H9 (cell line): ENCODE data around the gene SCUBE1. TPM values are rescaled to one million over a fixed set of nuclear protein-coding genes. Genes with fewer than 3 reads are reported as not detected.

Experiments
- DNase-seq: peaks from one replicate; pipeline ENCODE4 v3.0.0-alpha.2; 2017
- H2AFZ ChIP-seq: one replicate; pipeline ENCODE4 v1.6.1; 2013; ENCODE audit warnings: mild to moderate bottlenecking, low read length, control low read depth, moderate library complexity
- H2AK5ac ChIP-seq: 2 replicates; pipeline ENCODE4 v1.6.1; 2013; ENCODE audit warnings: low read length, control low read depth, mixed read lengths; ENCODE audit not compliant: insufficient read length
- H2BK120ac ChIP-seq: one replicate; pipeline ENCODE4 v1.6.1; 2013; ENCODE audit warnings: low read depth, mild to moderate bottlenecking, low read length, control low read depth, inconsistent platforms; ENCODE audit not compliant: poor library complexity, severe bottlenecking
- H2BK12ac ChIP-seq: 2 replicates; pipeline ENCODE4 v1.6.1; 2013; ENCODE audit warnings: low read length, control low read depth, mixed read lengths, low read depth; ENCODE audit not compliant: insufficient read length
- H2BK15ac ChIP-seq: 2 replicates; pipeline ENCODE4 v1.6.1; 2013; ENCODE audit warnings: low read depth, low read length, control low read depth
- H2BK20ac ChIP-seq: one replicate; pipeline ENCODE4 v1.6.1; 2013; ENCODE audit warnings: low read depth, mild to moderate bottlenecking, low read length, control low read depth, inconsistent platforms; ENCODE audit not compliant: poor library complexity, severe bottlenecking
- H2BK5ac ChIP-seq: 2 replicates; pipeline ENCODE4 v1.6.1; 2013; ENCODE audit warnings: low read length, control low read depth, mixed read lengths; ENCODE audit not compliant: insufficient read length
- H3K14ac ChIP-seq: 2 replicates; pipeline ENCODE4 v1.6.1; 2013; ENCODE audit warnings: low read length, control low read depth; ENCODE audit not compliant: insufficient read depth
- H3K18ac ChIP-seq: 2 replicates; pipeline ENCODE4 v1.6.1; 2013; ENCODE audit warnings: low read depth, mild to moderate bottlenecking, mixed read lengths, low read length, control low read depth; ENCODE audit not compliant: insufficient read length
- H3K23ac ChIP-seq: 2 replicates; pipeline ENCODE4 v1.6.1; 2013; ENCODE audit warnings: low read length, control low read depth, mixed read lengths, low read depth; ENCODE audit not compliant: insufficient read length
- H3K23me2 ChIP-seq: 2 replicates; pipeline ENCODE4 v1.6.1; 2013; ENCODE audit warnings: low read depth, mild to moderate bottlenecking, mixed read lengths, low read length, control low read depth; ENCODE audit not compliant: insufficient read length, poor library complexity, severe bottlenecking
- H3K27ac ChIP-seq: 2 replicates; pipeline ENCODE4 v1.5.1; 2013; ENCODE audit warnings: low read length, control low read depth, mixed read lengths, low read depth; ENCODE audit not compliant: insufficient read length
- H3K27me3 ChIP-seq: 2 replicates; pipeline ENCODE4 v1.6.1; 2013; ENCODE audit warnings: low read length, control low read depth, inconsistent platforms; ENCODE audit not compliant: insufficient read depth
- H3K4ac ChIP-seq: 2 replicates; pipeline ENCODE4 v1.6.1; 2013; ENCODE audit warnings: low read depth, mild to moderate bottlenecking, control low read depth, inconsistent platforms, low read length, moderate library complexity
- H3K4me1 ChIP-seq: 2 replicates; pipeline ENCODE4 v1.6.1; 2013; ENCODE audit warnings: low read length, control low read depth, inconsistent platforms; ENCODE audit not compliant: insufficient read depth
- H3K4me2 ChIP-seq: 2 replicates; pipeline ENCODE4 v1.6.1; 2013; ENCODE audit warnings: low read length, control low read depth, mixed read lengths; ENCODE audit not compliant: insufficient read length, insufficient read depth
- H3K56ac ChIP-seq: 2 replicates; pipeline ENCODE4 v1.6.1; 2013; ENCODE audit warnings: low read depth, mild to moderate bottlenecking, mixed read lengths, low read length, control low read depth; ENCODE audit not compliant: insufficient read length
- H3K79me1 ChIP-seq: 2 replicates; pipeline ENCODE4 v1.6.1; 2013; ENCODE audit warnings: low read depth, mild to moderate bottlenecking, moderate library complexity, low read length, control low read depth, inconsistent platforms; ENCODE audit not compliant: insufficient read depth, poor library complexity, severe bottlenecking
- H3K79me2 ChIP-seq: 2 replicates; pipeline ENCODE4 v1.6.1; 2013; ENCODE audit warnings: low read length, control low read depth, inconsistent platforms; ENCODE audit not compliant: insufficient read depth
- H3K9ac ChIP-seq: 2 replicates; pipeline ENCODE4 v1.6.1; 2013; ENCODE audit warnings: low read length, control low read depth, mixed read lengths; ENCODE audit not compliant: insufficient read length; ENCODE audit errors: extremely low read depth
- H3K9me3 ChIP-seq: one replicate; pipeline ENCODE4 v1.6.1; 2013; ENCODE audit warnings: low read depth, low read length, inconsistent platforms; ENCODE audit not compliant: control insufficient read depth
- H3T11ph ChIP-seq: one replicate; pipeline ENCODE4 v1.6.1; 2013; ENCODE audit warnings: mild to moderate bottlenecking, low read length, control low read depth, inconsistent platforms
- H4K20me1 ChIP-seq: one replicate; pipeline ENCODE4 v1.6.1; 2013; ENCODE audit not compliant: control insufficient read depth, insufficient read length, insufficient read depth
- H4K5ac ChIP-seq: 2 replicates; pipeline ENCODE4 v1.6.1; 2013; ENCODE audit warnings: low read depth, mild to moderate bottlenecking, mixed read lengths, low read length, control low read depth; ENCODE audit not compliant: insufficient read length
- H4K8ac ChIP-seq: replicated peaks from 2 replicates; pipeline ENCODE4 v1.6.1; 2013; ENCODE audit warnings: low read length, control low read depth, mixed read lengths, low read depth; ENCODE audit not compliant: insufficient read length
- H4K91ac ChIP-seq: 2 replicates; pipeline ENCODE4 v1.6.1; 2013; ENCODE audit warnings: low read depth, mild to moderate bottlenecking, moderate library complexity, mixed read lengths, low read length, control low read depth; ENCODE audit not compliant: insufficient read length
- H3K27ac Mint-ChIP-seq, 3 experiments: 2 replicates in 2 of 3; 3 replicates in 1 of 3; pipeline ENCODE4 v1.8.0; 2020 to 2021; ENCODE audit warnings: mixed read lengths in 3 of 3, mild to moderate bottlenecking in 1 of 3, moderate library complexity in 1 of 3
- H3K27me3 Mint-ChIP-seq: 2 replicates; pipeline ENCODE4 v1.8.0; 2021; ENCODE audit warnings: low read depth, mild to moderate bottlenecking, moderate library complexity, mixed read lengths
- H3K36me3 Mint-ChIP-seq, 3 experiments: 2 replicates in 2 of 3; 3 replicates in 1 of 3; pipeline ENCODE4 v1.8.0; 2020 to 2021; ENCODE audit warnings: low read depth in 3 of 3, mixed read lengths in 3 of 3; ENCODE audit not compliant: insufficient read depth in 1 of 3
- H3K4me1 Mint-ChIP-seq, 2 experiments: 2 replicates each; pipeline ENCODE4 v1.8.0; 2020; ENCODE audit warnings: mixed read lengths in 2 of 2
- H3K4me3 Mint-ChIP-seq, 2 experiments: 2 replicates in 1 of 2; 3 replicates in 1 of 2; pipeline ENCODE4 v1.8.0; 2020 to 2021; ENCODE audit warnings: mild to moderate bottlenecking in 2 of 2, mixed read lengths in 2 of 2, moderate library complexity in 1 of 2
- H3K9me3 Mint-ChIP-seq, 2 experiments: 2 replicates in 1 of 2; 3 replicates in 1 of 2; pipeline ENCODE4 v1.8.0; 2020; ENCODE audit warnings: mild to moderate bottlenecking in 2 of 2, mixed read lengths in 2 of 2, moderate library complexity in 1 of 2
- WGBS: extraction: QIAGEN DNeasy Blood & Tissue Kit; methylation state at CpG from one replicate; pipeline ENCODE4 v1.1.7; 2013; ENCODE audit warnings: missing lambda C conversion rate, low lambda C conversion rate, mixed read lengths; ENCODE audit not compliant: insufficient read length; ENCODE audit errors: extremely low coverage; 5-methylcytosine and 5-hydroxymethylcytosine counted together
- total RNA-seq: library from RNA; stranded (reverse); gene quantifications from 2 replicates; pipeline ENCODE4 v1.2.1, GENCODE V29; 2021
- TF ChIP-seq, protein P1 (sequence below): fragments of 200-600 bp; sonication (generic); conservative IDR thresholded peaks from 3 replicates; pipeline ENCODE4 v1.8.0; 2021; ENCODE audit warnings: antibody characterized with exemption, mild to moderate bottlenecking

Gene SCUBE1
- total RNA-seq, 1 experiment from 2014 or later = 1.2 TPM

DNA sequence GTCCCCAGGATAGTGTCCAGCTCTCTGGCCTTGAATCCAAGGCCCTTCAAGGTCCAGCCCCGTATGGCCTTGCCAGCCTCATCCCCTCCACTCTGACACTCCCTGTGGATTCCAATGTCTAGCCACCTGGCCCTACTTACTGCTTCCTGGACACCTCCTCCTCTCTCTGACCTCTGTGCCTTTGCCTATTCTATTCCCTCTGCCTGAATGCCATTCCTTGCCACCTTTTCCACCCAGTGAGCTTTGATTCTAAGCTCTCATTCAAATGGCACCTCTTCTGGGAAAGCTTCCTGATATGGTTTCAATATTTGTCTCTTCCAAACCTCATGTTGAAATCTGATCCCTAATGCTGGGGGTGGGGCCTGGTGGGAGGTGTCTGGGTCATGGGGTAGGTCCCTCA is 124.4 kb downstream of the SCUBE1 start:
- Histone ChIP-seq H3K27ac (no peak overlapping the region), H3K4me2 (no peak overlapping the region), H3K9me3 (no peaks in the 10 kb centered on the region), H3K4ac (no peak overlapping the region), H2AK5ac (no peak overlapping the region), H3K23me2 (no peaks in the 10 kb centered on the region), H3T11ph (no peak overlapping the region), H3K79me2 (no peaks in the 10 kb centered on the region), H3K79me1 (no peaks in the 10 kb centered on the region), H4K91ac (no peak overlapping the region), H4K8ac (no peak overlapping the region), H2AFZ (no peak overlapping the region), H4K20me1 (no peaks in the 10 kb centered on the region), H3K4me1 (no peaks in the 10 kb centered on the region; the same call in 1 of the 2 replicates), H3K14ac (no peak overlapping the region), H2BK12ac (no peak overlapping the region), H3K18ac (no peak overlapping the region), H3K56ac (no peak overlapping the region), H2BK5ac (no peak overlapping the region), H2BK15ac (no peak overlapping the region; the same call in 1 of the 2 replicates), H3K9ac (no peak overlapping the region), H3K27me3 (no peaks in the 10 kb centered on the region), H3K23ac (no peak overlapping the region), H4K5ac (no peak overlapping the region), H2BK120ac (no peak overlapping the region), H2BK20ac (no peak overlapping the region)
- no CpG with 5 or more reads among the region's 1 CpG for WGBS
- Mint-ChIP-seq H3K36me3 (no peaks in the 10 kb centered on the region; a peak in 1 of 7 replicates), H3K4me1 (peaks cover 18 to 34% of the 10 kb centered on the region in 2 experiments), H3K27ac (no peak overlapping the region), H3K9me3 (no peaks in the 10 kb centered on the region), H3K27me3 (peaks cover 6% of the 10 kb centered on the region), H3K4me3 (no peak overlapping the region)
- DNase-seq = no peak
- TF ChIP-seq, protein P1, sequence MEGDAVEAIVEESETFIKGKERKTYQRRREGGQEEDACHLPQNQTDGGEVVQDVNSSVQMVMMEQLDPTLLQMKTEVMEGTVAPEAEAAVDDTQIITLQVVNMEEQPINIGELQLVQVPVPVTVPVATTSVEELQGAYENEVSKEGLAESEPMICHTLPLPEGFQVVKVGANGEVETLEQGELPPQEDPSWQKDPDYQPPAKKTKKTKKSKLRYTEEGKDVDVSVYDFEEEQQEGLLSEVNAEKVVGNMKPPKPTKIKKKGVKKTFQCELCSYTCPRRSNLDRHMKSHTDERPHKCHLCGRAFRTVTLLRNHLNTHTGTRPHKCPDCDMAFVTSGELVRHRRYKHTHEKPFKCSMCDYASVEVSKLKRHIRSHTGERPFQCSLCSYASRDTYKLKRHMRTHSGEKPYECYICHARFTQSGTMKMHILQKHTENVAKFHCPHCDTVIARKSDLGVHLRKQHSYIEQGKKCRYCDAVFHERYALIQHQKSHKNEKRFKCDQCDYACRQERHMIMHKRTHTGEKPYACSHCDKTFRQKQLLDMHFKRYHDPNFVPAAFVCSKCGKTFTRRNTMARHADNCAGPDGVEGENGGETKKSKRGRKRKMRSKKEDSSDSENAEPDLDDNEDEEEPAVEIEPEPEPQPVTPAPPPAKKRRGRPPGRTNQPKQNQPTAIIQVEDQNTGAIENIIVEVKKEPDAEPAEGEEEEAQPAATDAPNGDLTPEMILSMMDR = no peak
